Effector memory CD4-positive, alpha-beta T cell (primary cell): ENCODE data around the gene OSBPL2.

Experiments
- DNase-seq, 3 donors: peaks; one replicate each; pipeline ENCODE4 v3.0.0-alpha.2; 2020
- H3K27ac ChIP-seq: 2 replicates; pipeline ENCODE4 v1.7.0; 2013; ENCODE audit warnings: mild to moderate bottlenecking, low read length, moderate library complexity; ENCODE audit not compliant: insufficient read depth, poor library complexity, severe bottlenecking
- H3K27me3 ChIP-seq: replicated peaks from 2 replicates; pipeline ENCODE4 v1.7.0; 2013; ENCODE audit warnings: mild to moderate bottlenecking, low read length; ENCODE audit not compliant: insufficient read depth, control insufficient read depth, poor library complexity, severe bottlenecking
- H3K36me3 ChIP-seq: 2 replicates; pipeline ENCODE4 v1.7.0; 2013; ENCODE audit warnings: mild to moderate bottlenecking, low read length, moderate library complexity; ENCODE audit not compliant: control insufficient read depth, insufficient read depth
- H3K4me1 ChIP-seq: 2 replicates; pipeline ENCODE4 v1.7.0; 2013; ENCODE audit warnings: low read length, mild to moderate bottlenecking; ENCODE audit not compliant: control insufficient read depth, insufficient read depth, poor library complexity, severe bottlenecking
- H3K4me3 ChIP-seq: 2 replicates; pipeline ENCODE4 v1.7.0; 2013; ENCODE audit warnings: low read length, low read depth, mild to moderate bottlenecking; ENCODE audit not compliant: insufficient read depth, poor library complexity, severe bottlenecking
- H3K9me3 ChIP-seq: 2 replicates; pipeline ENCODE4 v1.7.0; 2013; ENCODE audit warnings: mild to moderate bottlenecking, low read length, moderate library complexity; ENCODE audit not compliant: control insufficient read depth

Gene OSBPL2

DNA sequence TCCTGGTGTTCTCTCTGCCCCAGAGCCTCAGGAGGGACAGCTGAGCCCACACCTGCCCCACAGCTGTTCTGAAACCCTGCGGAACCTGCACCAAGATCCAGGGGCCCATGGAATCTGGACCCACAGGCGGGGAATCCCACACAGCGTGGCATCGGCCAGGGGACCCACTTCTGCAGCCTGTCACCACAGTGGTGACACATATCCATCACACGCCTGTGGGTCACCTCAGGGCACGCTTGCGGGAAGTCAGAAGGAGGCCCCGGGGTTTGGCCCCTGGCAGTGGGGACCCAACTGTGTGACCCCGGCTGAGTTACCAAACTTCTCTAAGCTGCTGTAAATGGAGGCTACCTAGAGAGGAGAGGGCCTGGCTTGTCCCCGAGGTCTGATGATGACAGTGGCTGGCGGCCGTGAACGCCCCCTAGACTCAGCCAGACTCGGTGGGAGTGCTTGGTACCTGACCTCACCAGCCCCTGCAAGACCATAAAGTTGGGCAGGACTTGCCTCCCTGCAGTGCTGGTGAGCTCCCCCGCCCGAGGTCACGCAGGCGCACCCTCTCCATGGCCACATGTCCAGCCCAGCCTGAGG lies 16.0 kb upstream of the OSBPL2 start:
- Histone ChIP-seq H3K9me3 (no peaks in the 10 kb centered on the region), H3K4me3 (no peak overlapping the region), H3K4me1 (peaks cover 10% of the 10 kb centered on the region), H3K36me3 (no peaks in the 10 kb centered on the region), H3K27ac (no peak overlapping the region), H3K27me3 (peaks cover 41% of the 10 kb centered on the region)
- no peak for DNase-seq

DNA sequence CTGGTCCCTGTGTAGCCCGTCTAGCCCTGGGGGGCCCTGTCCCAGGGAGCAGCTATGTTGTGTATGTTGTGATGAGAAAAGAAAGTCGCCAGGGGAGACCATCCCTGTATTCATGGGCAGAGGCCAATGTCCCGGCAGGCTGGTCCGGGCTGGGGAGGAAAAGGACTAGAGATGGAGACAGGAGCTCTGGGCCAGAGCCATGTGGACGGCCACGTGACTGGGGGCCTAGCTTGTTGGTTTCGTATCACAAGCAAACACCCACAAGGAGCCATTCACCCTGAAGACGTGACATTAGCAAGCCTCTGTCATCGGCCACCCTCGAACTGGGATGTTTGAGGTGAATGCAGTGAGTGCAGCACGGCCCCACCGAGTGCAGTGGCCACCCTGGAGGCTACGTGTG lies 15.3 kb upstream of the OSBPL2 start:
- Histone ChIP-seq H3K27ac (no peak overlapping the region), H3K36me3 (no peaks in the 10 kb centered on the region), H3K9me3 (no peaks in the 10 kb centered on the region), H3K27me3 (peaks cover 34% of the 10 kb centered on the region), H3K4me1 (peaks cover 10% of the 10 kb centered on the region), H3K4me3 (no peak overlapping the region)
- no peak for DNase-seq

DNA sequence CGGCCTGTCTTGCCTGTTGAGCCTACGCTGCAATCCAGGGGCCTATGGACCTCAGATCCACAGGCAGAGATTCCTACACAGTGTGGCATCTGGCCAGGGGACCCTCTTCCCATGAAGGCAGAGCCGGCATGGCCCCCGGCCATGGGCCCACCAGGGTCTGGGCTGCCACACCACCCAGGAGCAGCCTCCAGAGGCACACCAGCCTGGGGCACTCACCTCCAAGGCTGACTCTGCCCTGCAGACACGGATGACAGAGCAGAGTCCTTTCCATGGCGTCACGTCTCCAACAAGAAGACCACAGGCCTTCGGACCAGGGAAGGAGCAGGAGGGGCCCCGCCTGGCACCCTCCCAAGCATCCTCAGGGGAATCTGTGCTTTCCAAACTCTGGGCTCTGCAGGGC lies 14.8 kb upstream of the OSBPL2 start:
- Histone ChIP-seq H3K4me1 (peaks cover 10% of the 10 kb centered on the region), H3K4me3 (no peak overlapping the region), H3K27ac (no peak overlapping the region), H3K36me3 (no peaks in the 10 kb centered on the region), H3K27me3 (peaks cover 28% of the 10 kb centered on the region), H3K9me3 (no peaks in the 10 kb centered on the region)
- no peak for DNase-seq

DNA sequence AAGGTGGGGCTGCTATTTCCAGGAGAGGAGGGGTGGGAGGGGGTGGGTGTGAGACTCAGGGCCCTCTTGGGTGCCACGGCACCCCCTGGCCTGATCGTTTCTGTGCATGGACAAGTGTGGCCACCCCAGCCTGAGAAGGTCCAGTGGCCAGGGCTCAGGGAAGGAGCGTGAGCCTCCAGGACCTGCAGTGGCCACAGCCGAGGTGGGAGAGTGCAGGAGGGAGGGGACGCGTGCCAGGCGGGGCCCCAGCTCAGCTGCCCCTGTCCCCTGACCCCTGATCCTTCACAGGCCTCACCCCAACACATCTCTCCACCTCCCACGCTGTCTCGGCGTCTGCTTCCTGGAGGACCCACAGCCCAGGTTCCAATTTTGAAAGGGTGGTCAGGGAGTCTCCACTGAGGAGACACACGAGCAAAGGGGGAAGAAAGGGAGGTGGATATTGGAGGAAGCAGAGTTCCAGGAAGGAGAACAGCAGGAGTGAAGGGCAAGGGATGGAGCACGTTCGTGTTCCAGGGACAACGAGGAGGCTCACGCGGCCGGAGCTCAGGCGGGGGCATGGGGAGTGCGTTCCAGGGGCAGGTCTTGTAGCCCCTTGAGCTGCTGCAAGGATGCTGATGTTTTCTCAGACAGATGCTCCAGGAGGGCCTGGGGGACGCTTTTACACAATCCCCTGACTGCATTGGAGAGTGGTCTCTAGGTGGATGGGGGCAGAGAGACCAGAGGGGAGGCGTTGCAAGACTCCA lies 14.0 kb upstream of the OSBPL2 start:
- Histone ChIP-seq H3K27ac (no peak overlapping the region), H3K27me3 (peaks cover 21% of the 10 kb centered on the region), H3K9me3 (no peaks in the 10 kb centered on the region), H3K4me1 (peaks cover 9% of the 10 kb centered on the region), H3K36me3 (no peaks in the 10 kb centered on the region), H3K4me3 (no peak overlapping the region)
- DNase-seq = no peak

DNA sequence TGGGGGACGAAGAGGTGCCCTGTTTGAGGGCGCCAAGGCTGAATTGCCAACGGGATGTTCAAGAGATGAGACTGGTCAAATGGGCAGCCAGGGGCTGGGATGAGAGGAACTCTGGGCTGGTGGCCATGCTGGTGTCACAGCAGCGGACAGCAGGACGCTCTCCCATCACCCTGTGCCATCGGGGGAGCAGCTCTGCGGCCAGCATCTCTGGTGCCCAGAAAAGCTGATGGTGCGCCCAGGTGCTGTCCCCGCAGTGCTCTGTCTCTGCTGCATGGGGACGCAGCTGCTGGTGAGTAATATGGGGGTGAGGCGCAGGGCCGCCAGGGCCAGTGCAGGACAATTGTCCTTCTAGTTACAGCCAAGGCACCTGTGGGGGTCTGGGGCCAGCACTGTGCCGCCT lies 13.3 kb upstream of the OSBPL2 start:
- H3K27ac ChIP-seq = no peak overlapping the region
- H3K4me3 ChIP-seq = no peak overlapping the region
- H3K4me1 ChIP-seq = peaks cover 5% of the 10 kb centered on the region
- H3K36me3 ChIP-seq = no peaks in the 10 kb centered on the region
- DNase-seq = no peak
- H3K9me3 ChIP-seq = no peaks in the 10 kb centered on the region
- peaks cover 17% of the 10 kb centered on the region for H3K27me3 ChIP-seq

DNA sequence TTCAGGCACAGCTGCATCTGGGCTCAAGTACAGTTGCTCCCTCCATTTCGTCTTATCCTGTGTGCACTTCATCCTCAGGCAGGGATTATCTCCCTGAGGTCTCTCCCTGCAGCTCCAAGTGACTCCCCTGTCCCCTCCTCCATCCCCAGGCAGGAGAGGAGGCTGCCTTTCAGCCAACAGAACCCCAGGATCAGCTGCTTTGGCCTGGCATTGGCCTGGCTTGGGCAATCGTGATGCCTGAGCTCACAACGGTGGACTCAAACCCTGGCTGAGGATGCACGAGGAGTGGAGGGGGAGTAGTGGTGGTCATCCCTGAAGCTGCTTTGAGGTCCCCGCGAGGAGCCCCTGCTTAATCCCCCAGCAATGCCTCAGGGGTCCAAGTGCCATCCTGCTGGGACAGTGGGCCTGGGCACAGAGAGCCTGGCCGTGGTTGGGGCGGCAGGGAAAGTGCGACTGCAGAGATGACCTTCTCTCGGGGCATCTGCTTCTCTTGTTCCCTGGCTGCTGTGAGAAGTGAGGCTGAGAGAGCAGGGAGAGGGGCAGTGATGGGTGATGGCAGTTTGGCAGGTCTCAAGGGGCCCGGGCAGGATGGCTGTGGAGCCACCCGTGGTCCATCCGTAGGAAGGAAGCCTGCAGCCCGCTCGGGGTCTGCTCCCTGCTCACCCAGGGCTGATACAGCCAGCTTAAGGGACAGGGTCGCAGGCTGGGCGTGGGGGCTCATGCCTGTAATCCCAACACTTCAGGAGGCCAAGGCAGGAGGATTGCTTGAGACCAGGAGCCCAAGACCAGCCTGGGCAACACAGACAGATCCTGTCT lies 12.3 kb upstream of the OSBPL2 start:
- Histone ChIP-seq H3K36me3 (no peaks in the 10 kb centered on the region), H3K27ac (no peak overlapping the region), H3K9me3 (no peaks in the 10 kb centered on the region), H3K4me1 (no peaks in the 10 kb centered on the region), H3K27me3 (peaks cover 17% of the 10 kb centered on the region), H3K4me3 (no peak overlapping the region)
- no peak for DNase-seq

DNA sequence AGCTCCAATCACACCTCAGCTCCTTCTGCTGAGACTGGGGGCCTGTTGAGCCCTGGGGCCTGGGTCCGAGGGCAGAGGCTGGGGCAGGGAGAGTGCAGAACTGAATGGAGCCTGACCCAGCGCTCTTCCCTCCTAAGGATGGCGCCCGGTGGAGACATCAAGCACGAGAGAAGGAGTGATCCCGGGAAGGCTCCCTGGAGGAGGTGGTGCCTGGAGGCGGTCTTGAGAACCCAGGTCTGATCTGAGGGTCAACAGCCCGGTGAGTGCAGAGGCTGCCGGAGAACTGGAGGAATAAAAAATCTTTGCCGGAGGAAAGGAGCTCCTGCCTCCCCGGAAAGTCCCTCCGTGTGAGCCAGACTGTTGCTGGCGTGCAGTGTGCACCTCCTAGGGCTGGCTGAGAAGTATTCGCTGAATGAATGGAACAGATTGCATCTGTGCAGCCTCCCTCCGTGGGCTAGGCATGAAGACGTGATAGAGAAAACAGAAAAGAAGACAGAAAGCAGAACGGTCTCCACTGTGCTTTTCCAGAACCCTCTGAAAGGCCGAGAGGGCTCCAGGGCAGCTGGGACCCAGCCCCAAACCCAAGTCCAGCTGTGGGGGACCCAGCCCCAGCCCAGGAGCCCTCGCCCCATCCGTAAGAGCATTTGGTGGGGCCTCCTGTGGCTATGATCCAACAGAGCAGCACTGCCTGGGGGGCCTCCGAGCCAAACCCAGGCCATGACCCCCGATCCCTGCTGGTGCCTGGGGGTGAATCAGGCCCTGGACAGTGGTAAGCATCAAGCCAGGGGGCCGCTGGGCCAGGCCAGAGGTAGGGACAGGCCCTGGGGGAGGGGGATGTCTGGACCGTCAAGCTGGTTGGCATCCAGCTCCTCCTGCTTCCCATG lies 11.4 kb upstream of the OSBPL2 start:
- H3K9me3 ChIP-seq = no peaks in the 10 kb centered on the region
- no peak overlapping the region for H3K4me3 ChIP-seq
- peaks cover 11% of the 10 kb centered on the region for H3K27me3 ChIP-seq
- H3K4me1 ChIP-seq = no peaks in the 10 kb centered on the region
- H3K36me3 ChIP-seq = no peaks in the 10 kb centered on the region
- H3K27ac ChIP-seq = no peak overlapping the region
- no peak for DNase-seq

DNA sequence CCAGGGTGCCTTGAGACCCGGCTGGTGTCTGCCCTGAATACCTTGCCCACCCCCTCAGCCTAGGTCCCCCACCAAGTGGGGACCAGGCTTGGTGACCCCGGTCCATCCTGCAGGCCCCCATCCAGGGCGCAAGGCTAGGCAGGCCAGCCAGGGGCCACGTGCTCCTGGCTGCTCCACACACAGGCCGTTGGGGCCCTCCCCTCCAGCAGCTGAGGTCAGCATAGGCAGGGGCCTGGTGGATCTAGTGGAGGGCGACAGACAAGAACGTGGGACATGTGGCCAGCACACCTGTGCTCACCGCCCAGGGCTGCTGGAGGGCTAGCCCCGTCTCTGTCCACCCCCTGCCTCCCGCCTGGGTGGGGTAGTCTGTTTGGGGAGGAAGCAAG lies 10.7 kb upstream of the OSBPL2 start:
- no peak for DNase-seq
- Histone ChIP-seq H3K27me3 (peaks cover 4% of the 10 kb centered on the region), H3K36me3 (no peaks in the 10 kb centered on the region), H3K27ac (no peak overlapping the region), H3K4me1 (no peaks in the 10 kb centered on the region), H3K9me3 (no peaks in the 10 kb centered on the region), H3K4me3 (no peak overlapping the region)

DNA sequence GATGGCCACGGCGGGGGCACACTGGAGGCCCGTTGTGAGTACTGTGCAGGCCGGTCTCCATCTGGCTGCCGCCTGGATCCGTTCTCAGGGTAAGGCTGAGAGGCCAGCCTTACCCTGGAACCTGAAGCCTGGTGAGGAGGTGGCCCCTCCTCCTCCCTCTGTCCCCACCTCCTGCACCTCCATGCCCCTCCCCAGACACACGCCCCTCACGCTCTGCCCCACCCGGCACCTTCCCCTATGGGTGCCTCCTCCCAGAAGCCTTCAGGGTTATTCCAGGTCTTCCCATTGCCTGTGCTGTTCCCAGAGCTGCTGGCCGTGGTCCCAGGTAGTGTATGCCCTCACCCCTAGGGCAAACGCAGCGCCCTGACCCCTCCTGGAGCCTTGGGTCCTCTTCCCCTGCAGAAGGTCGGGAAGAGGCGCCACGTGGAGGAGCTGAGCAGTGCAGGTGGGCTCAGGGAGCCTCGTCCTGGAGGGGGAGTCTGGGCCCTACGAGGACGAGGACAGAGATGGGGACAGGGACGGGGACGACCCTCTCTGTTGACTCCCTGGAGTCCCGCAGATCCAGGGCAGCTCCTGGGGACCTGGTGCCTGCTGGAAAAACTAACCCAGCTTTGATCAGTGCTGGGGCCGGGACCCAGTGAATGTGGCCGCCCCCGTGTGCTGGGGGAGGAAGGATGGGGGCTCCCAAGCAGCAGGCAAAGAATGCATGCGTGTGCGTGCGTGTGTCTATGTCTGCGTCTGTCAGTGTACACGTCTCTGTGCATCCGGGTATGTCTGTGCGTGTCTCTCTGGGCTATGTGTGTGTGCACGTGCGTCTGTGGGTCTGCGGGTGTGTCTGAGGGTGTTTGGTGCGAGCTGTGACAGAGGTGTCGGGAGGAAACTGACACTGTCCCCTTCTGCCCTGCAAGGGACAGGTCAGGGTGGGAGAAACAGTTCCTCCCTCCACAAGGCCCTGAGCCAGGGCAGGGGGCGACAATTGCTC lies 10.1 kb upstream of the OSBPL2 start:
- Histone ChIP-seq H3K4me3 (no peak overlapping the region), H3K9me3 (no peaks in the 10 kb centered on the region), H3K4me1 (no peaks in the 10 kb centered on the region), H3K27ac (no peak overlapping the region), H3K27me3 (no peaks in the 10 kb centered on the region), H3K36me3 (no peaks in the 10 kb centered on the region)
- no peak for DNase-seq
